ENCODE data around the gene ZNF579. TPM values are rescaled to one million over a fixed set of nuclear protein-coding genes. Genes with fewer than 3 reads are reported as not detected.

Gene ZNF579
- 4.3 and 4.4 TPM in 2 replicates for total RNA-seq

GRCh38 chr19:55580628-55581144, at the start of gene ZNF579:
Gene ZNF579 (minus strand): TSS chr19:55580848. CDS start chr19:55579639, 1,209 bp downstream.

GRCh38 chr19:55624109-55625003, 43.7 kb upstream of the ZNF579 start, which contains the start of gene ZNF784:
Gene ZNF784 (minus strand): TSS chr19:55624566. CDS start chr19:55624561, 5 bp downstream.

GRCh38 chr19:55605637-55606470, 25.2 kb upstream of the ZNF579 start, which contains the start of gene ZNF865:
Gene ZNF865 (plus strand): TSS chr19:55605647. CDS start chr19:55613619, 7,972 bp downstream.

GRCh38 chr19:55599842-55600661, 19.4 kb upstream of the ZNF579 start, which contains the start of gene ZNF524:
Gene ZNF524 (plus strand): TSS chr19:55600288. CDS start chr19:55602113, 1,825 bp downstream.

GRCh38 chr19:55599468-55599841, 18.8 kb upstream of the ZNF579 start, which contains the start of gene FIZ1:
Gene FIZ1 (minus strand): TSS chr19:55599517. CDS start chr19:55597865, 1,652 bp downstream.

GRCh38 chr19:55545443-55545842, 35.2 kb downstream of the ZNF579 start, which contains the start of gene SBK3:
Gene SBK3 (minus strand): TSS chr19:55545543. CDS start chr19:55545543, 0 bp downstream.

GRCh38 chr19:55536951-55537740, 43.5 kb downstream of the ZNF579 start, which contains the start of gene SBK2:
Gene SBK2 (minus strand): TSS chr19:55537133. CDS start chr19:55536294, 839 bp downstream.

Other genes starting within 250 kb of the ZNF579 start
- 6.6 and 7.6 TPM in 2 replicates for gene KMT5C, start 241.0 kb downstream of the ZNF579 start, total RNA-seq
- not detected in 2 replicates for gene COX6B2, start 226.1 kb downstream of the ZNF579 start, total RNA-seq
- gene GARIN5B, start 217.6 kb downstream of the ZNF579 start, total RNA-seq, result not detected in 2 replicates
- gene IL11, start 210.4 kb downstream of the ZNF579 start, total RNA-seq, result 0.37 and 1.6 TPM in 2 replicates
- gene TMEM190, start 204.0 kb downstream of the ZNF579 start, total RNA-seq, result not detected in 2 replicates
- gene TMEM238, start 196.6 kb downstream of the ZNF579 start, total RNA-seq, result not detected in 2 replicates
- gene RPL28, start 194.9 kb downstream of the ZNF579 start, total RNA-seq, result 171 and 427 TPM in 2 replicates
- gene UBE2S, start 173.1 kb downstream of the ZNF579 start, total RNA-seq, result 72.0 and 185 TPM in 2 replicates
- not detected in 2 replicates for gene SHISA7, start 137.5 kb downstream of the ZNF579 start, total RNA-seq
- gene ISOC2, start 119.2 kb downstream of the ZNF579 start, total RNA-seq, result 83.0 and 83.9 TPM in 2 replicates
- not detected in 2 replicates for gene C19orf85, start 116.1 kb downstream of the ZNF579 start, total RNA-seq
- gene ZNF628, start 104.2 kb downstream of the ZNF579 start, total RNA-seq, result 2.6 and 2.7 TPM in 2 replicates
- 9.9 and 10.0 TPM in 2 replicates for gene NAT14, start 95.7 kb downstream of the ZNF579 start, total RNA-seq
- 9.2 and 14.7 TPM in 2 replicates for gene SSC5D, start 92.4 kb downstream of the ZNF579 start, total RNA-seq
- not detected in 2 replicates for gene SBK2, start 43.7 kb downstream of the ZNF579 start, total RNA-seq
- 0.37 TPM in 1 of 2 replicates, not detected in the other for gene SBK3, start 35.3 kb downstream of the ZNF579 start, total RNA-seq
- gene FIZ1, start 18.7 kb upstream of the ZNF579 start, total RNA-seq, result 4.0 and 4.3 TPM in 2 replicates
- 11.9 and 12.5 TPM in 2 replicates for gene ZNF524, start 19.4 kb upstream of the ZNF579 start, total RNA-seq
- gene ZNF865, start 24.8 kb upstream of the ZNF579 start, total RNA-seq, result 1.1 and 1.6 TPM in 2 replicates
- 3.1 and 3.7 TPM in 2 replicates for gene ZNF784, start 43.7 kb upstream of the ZNF579 start, total RNA-seq
- gene ZNF580, start 60.2 kb upstream of the ZNF579 start, total RNA-seq, result 3.7 and 5.9 TPM in 2 replicates
- 20.3 and 31.6 TPM in 2 replicates for gene ZNF581, start 62.8 kb upstream of the ZNF579 start, total RNA-seq
- 3.3 and 5.9 TPM in 2 replicates for gene CCDC106, start 67.4 kb upstream of the ZNF579 start, total RNA-seq
- gene U2AF2, start 74.2 kb upstream of the ZNF579 start, total RNA-seq, result 88.9 and 115 TPM in 2 replicates
- gene EPN1, start 94.4 kb upstream of the ZNF579 start, total RNA-seq, result 25.8 and 29.8 TPM in 2 replicates
- gene NLRP9, start 157.6 kb upstream of the ZNF579 start, total RNA-seq, result not detected in 2 replicates
- gene RFPL4A, start 178.2 kb upstream of the ZNF579 start, total RNA-seq, result not detected in 2 replicates
- not detected in 2 replicates for gene RFPL4AL1, start 188.3 kb upstream of the ZNF579 start, total RNA-seq